Measurements from ENCODE around the gene ANKRD9.
A peak's percentile ranks its signal among the peaks of the same experiment; 100 is the strongest.

ANKRD9 gene

GRCh38 chr14:102512793-102513300 is 3.3 kb upstream of the ANKRD9 start:
- DNase-seq = no peak

GRCh38 chr14:102511538-102511937 is 2.0 kb upstream of the ANKRD9 start:
- no peak for DNase-seq

- peak in 1 of 2 experiments; percentile 41 for DNase-seq
These were observed 1.3 kb upstream of the ANKRD9 start for GRCh38 chr14:102510616-102511520.

- peak in 1 of 2 experiments; percentile 45 for DNase-seq
These were observed 516 bp downstream of the ANKRD9 start for GRCh38 chr14:102508774-102509745.

GRCh38 chr14:102508410-102508773 is 1.2 kb downstream of the ANKRD9 start:
- no peak for DNase-seq

GRCh38 chr14:102507857-102508312 is 1.7 kb downstream of the ANKRD9 start:
- no peak for DNase-seq

- no peak for DNase-seq
These were observed 2.3 kb downstream of the ANKRD9 start for GRCh38 chr14:102507081-102507856.

- DNase-seq = no peak
These were observed 3.0 kb downstream of the ANKRD9 start for GRCh38 chr14:102506626-102506925.

GRCh38 chr14:102505775-102506625 is 3.6 kb downstream of the ANKRD9 start:
- no peak for DNase-seq

- DNase-seq = no peak
These were observed 4.5 kb downstream of the ANKRD9 start for GRCh38 chr14:102505000-102505619.

GRCh38 chr14:102504328-102504999 is 5.1 kb downstream of the ANKRD9 start:
- DNase-seq = no peak

GRCh38 chr14:102503641-102504327 is 5.8 kb downstream of the ANKRD9 start:
- no peak for DNase-seq

- no peak for DNase-seq
These were observed 7.0 kb downstream of the ANKRD9 start for GRCh38 chr14:102502571-102502970.

GRCh38 chr14:102501751-102502315 is 7.7 kb downstream of the ANKRD9 start:
- DNase-seq = no peak

GRCh38 chr14:102500713-102501112 is 8.9 kb downstream of the ANKRD9 start:
- no peak for DNase-seq

GRCh38 chr14:102500158-102500662 is 9.4 kb downstream of the ANKRD9 start:
- no peak for DNase-seq

- DNase-seq = no peak
These were observed 10.0 kb downstream of the ANKRD9 start for GRCh38 chr14:102499401-102500157.

GRCh38 chr14:102498678-102499265 is 10.8 kb downstream of the ANKRD9 start:
- no peak for DNase-seq
